Lung (tissue), 12 donors: ENCODE results near the gene PBX3. TPM values are rescaled to one million over a fixed set of nuclear protein-coding genes. Genes with fewer than 3 reads are reported as not detected.

Source experiments
- ATAC-seq: fragments of 200-7000 bp; cut with Tn5 transposase; one replicate; pipeline ENCODE4 v1.9.1; 2020; ENCODE audit warnings: moderate number of reproducible peaks; ENCODE audit not compliant: insufficient read depth, low FRiP score
- DNase-seq, 3 donors: peaks; one replicate each; pipeline ENCODE4 v3.0.0-alpha.2; 2013 to 2017
- H3K27ac ChIP-seq, 2 donors: one replicate each; pipeline ENCODE4 v1.5.1; 2013; ENCODE audit warnings: mild to moderate bottlenecking in 2 of 2, moderate library complexity in 2 of 2, control low read depth in 1 of 2, inconsistent platforms in 1 of 2, low read depth in 1 of 2, low read length in 1 of 2
- H3K27me3 ChIP-seq, 3 donors: one replicate each; pipeline ENCODE4 v1.5.1; 2013; ENCODE audit warnings: low read length in 2 of 3; ENCODE audit not compliant: control insufficient read depth in 3 of 3, insufficient read depth in 3 of 3
- H3K36me3 ChIP-seq, 4 donors: one replicate each; pipeline ENCODE4 v1.5.1; 2013; ENCODE audit warnings: low read length in 4 of 4, mild to moderate bottlenecking in 1 of 4, moderate library complexity in 1 of 4; ENCODE audit not compliant: control insufficient read depth in 4 of 4, insufficient read depth in 4 of 4
- H3K4me1 ChIP-seq, 5 donors: one replicate each; pipeline ENCODE4 v1.5.1; 2013; ENCODE audit warnings: low read length in 5 of 5, mild to moderate bottlenecking in 2 of 5, moderate library complexity in 1 of 5; ENCODE audit not compliant: control insufficient read depth in 5 of 5, insufficient read depth in 5 of 5
- H3K4me3 ChIP-seq: one replicate; pipeline ENCODE4 v1.5.1; 2013; ENCODE audit warnings: mild to moderate bottlenecking, control low read depth, moderate library complexity
- H3K9ac ChIP-seq, 2 donors: one replicate each; pipeline ENCODE4 v1.5.1; 2013; ENCODE audit warnings: low read length in 2 of 2, control low read depth in 1 of 2; ENCODE audit not compliant: insufficient read depth in 1 of 2
- H3K9me3 ChIP-seq, 4 donors: one replicate each; pipeline ENCODE4 v1.5.1; 2013; ENCODE audit warnings: low read length in 3 of 4, mild to moderate bottlenecking in 1 of 4, moderate library complexity in 1 of 4; ENCODE audit not compliant: control insufficient read depth in 4 of 4, insufficient read depth in 3 of 4
- WGBS, 2 donors: extraction: QIAGEN DNeasy Blood & Tissue Kit; methylation state at CpG; one replicate each; pipeline ENCODE4 v1.1.7; 2013; 5-methylcytosine and 5-hydroxymethylcytosine counted together
- polyA plus RNA-seq, 2 donors: library from polyadenylated mRNA; stranded (reverse); fragments of 200-250 nt; gene quantifications; one replicate each; pipeline ENCODE4 v1.2.1, GENCODE V29; 2013
- total RNA-seq, 2 donors: library from RNA; depleted of rRNA in 1 of 2; stranded (reverse); fragments of >200 nt in 1 of 2; gene quantifications; one replicate each; pipeline ENCODE4 v1.2.1, GENCODE V29; 2014 to 2021
- TF ChIP-seq, protein P1 (sequence below): IDR thresholded peaks from 2 replicates; pipeline ENCODE4 v1.5.1; 2012; ENCODE audit warnings: mild to moderate bottlenecking; ENCODE audit errors: control extremely low read depth, extremely low read depth
- donor health status: control.
- donor health status: control.
- donor health status: Bipolar disorder and iron deficiency.
- donor health status: healthy.
- donor health status: DM: yes; HTN: yes; CAD: no.

Gene PBX3
- total and polyA plus RNA-seq, 4 donors = 8.6 to 60.4 (median 26.4) TPM

DNA sequence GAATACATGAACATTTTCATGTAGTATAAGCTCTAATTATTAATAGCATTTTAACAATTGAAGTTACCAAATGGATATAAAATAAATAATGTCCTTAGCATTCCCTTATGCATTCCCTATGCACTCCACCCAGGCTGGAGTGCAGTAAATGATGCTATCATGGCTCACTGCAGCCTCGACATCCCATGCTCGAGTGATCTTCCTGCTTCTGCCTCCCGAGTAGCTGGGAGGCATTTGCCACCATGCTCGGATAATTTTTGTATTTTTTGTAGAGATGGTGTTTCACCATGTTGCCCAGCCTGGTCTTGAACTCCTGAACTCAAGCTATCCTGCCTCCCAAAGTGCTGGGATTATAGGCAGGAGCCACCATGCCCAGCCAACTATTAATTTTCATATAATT, 184.0 kb downstream of the PBX3 start:
- Histone ChIP-seq H3K4me1 (peaks cover 0 to 12% (median 0%) of the 10 kb centered on the region in 5 donors), H3K9ac (no peak overlapping the region), H3K27me3 (no peaks in the 10 kb centered on the region), H3K36me3 (peaks cover 0 to 10% (median 2%) of the 10 kb centered on the region in 4 donors), H3K4me3 (no peak overlapping the region), H3K9me3 (no peaks in the 10 kb centered on the region), H3K27ac (no peak overlapping the region)
- DNase-seq = no peak
- ATAC-seq = no peak
- 96% methylated on average over 4 of the region's 4 CpGs for WGBS, 2 donors
- TF ChIP-seq, protein P1, sequence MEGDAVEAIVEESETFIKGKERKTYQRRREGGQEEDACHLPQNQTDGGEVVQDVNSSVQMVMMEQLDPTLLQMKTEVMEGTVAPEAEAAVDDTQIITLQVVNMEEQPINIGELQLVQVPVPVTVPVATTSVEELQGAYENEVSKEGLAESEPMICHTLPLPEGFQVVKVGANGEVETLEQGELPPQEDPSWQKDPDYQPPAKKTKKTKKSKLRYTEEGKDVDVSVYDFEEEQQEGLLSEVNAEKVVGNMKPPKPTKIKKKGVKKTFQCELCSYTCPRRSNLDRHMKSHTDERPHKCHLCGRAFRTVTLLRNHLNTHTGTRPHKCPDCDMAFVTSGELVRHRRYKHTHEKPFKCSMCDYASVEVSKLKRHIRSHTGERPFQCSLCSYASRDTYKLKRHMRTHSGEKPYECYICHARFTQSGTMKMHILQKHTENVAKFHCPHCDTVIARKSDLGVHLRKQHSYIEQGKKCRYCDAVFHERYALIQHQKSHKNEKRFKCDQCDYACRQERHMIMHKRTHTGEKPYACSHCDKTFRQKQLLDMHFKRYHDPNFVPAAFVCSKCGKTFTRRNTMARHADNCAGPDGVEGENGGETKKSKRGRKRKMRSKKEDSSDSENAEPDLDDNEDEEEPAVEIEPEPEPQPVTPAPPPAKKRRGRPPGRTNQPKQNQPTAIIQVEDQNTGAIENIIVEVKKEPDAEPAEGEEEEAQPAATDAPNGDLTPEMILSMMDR = no peak

DNA sequence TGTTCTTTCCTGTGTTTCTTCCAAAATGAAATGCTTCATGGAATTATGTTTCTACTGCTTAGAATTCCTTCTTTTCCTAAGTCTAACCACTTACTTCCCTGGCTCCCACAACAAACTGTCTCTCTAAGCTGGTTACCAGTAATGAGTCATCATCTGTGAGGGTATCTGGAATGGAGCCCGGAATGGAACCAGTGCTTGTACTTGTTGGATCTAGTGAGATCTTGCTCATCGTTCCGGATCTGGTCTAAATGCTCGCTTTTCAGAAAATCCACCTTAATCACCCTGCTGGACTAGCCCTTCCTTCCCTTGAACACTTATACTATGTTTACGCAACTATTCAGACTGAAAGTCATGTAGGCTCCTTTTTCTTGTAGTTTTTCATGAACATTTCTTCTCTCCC, 184.8 kb downstream of the PBX3 start:
- peak in 1 of 3 donors; percentile 36 for DNase-seq
- Histone ChIP-seq H3K9ac (no peak overlapping the region), H3K27me3 (no peaks in the 10 kb centered on the region), H3K4me3 (no peak overlapping the region), H3K4me1 (peaks cover 0 to 12% (median 0%) of the 10 kb centered on the region in 5 donors), H3K9me3 (no peaks in the 10 kb centered on the region), H3K36me3 (peaks cover 0 to 10% (median 2%) of the 10 kb centered on the region in 4 donors), H3K27ac (no peak overlapping the region)
- ATAC-seq = no peak
- 76 to 89% methylated on average over 5 of the region's 5 CpGs for WGBS, 2 donors
- TF ChIP-seq, protein P1 = no peak

DNA sequence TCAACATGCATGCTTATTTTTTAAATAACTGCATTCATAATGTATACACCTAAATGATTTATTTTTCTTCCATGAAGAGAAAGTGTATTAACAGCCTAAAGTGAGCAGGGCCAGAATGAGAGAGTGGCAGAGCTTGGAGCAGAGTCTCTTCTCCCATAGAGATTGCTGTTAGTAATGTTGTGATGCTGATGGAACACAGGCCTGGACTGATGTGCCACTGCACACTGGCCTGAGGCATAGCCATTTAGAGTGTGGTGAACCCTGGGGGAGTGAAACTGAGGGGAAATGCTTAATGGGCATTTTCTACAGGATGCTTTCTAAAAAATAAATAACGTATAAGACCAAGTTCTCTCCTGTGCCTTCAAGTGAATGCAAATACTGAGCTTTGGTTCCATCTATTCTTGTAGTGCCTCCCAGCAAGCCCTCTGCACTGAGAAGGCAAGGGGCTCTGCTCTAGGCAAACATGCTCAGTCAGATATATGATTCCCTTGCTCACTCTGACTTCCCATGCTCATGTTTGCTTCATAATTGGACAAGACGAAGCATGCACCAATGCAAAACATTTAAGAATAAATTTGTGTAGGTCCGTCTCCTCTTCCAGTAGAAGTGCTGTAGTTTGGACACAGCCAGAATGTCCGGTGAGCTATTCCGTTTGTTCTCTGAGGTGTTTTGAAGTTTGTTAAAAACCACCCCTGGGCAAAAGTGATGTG, 185.7 kb downstream of the PBX3 start:
- peaks cover 0 to 12% (median 0%) of the 10 kb centered on the region in 5 donors for H3K4me1 ChIP-seq
- ATAC-seq (no peak), DNase-seq (peak; percentile 59 to 84 (median 70))
- no peaks in the 10 kb centered on the region for H3K9me3 ChIP-seq
- H3K4me3 ChIP-seq = no peak overlapping the region
- no peak overlapping the region for H3K27ac ChIP-seq
- TF ChIP-seq, protein P1 = no peak
- no peaks in the 10 kb centered on the region for H3K27me3 ChIP-seq
- WGBS, 2 donors = 97 to 98% methylated on average over 5 of the region's 5 CpGs
- no peak overlapping the region for H3K9ac ChIP-seq
- peaks cover 0 to 10% (median 2%) of the 10 kb centered on the region in 4 donors for H3K36me3 ChIP-seq
